Measurements from ENCODE around the gene PDGFRB.

- no peak for TF ChIP-seq POLR2A (IDR thresholded peaks at IDR 0.05; ENCODE audit: low read length)
- no peak for TF ChIP-seq MAX (IDR thresholded peaks at IDR 0.05)
- no peak for TF ChIP-seq CTCF (IDR thresholded peaks at IDR 0.05)
- no peak for TF ChIP-seq HOXA7 (CRISPR knock-in tag; IDR thresholded peaks at IDR 0.05)
- no peak for TF ChIP-seq FOSB (CRISPR knock-in tag; IDR thresholded peaks at IDR 0.05)
Measured at GRCh38 chr5:150162142-150162513, 6.5 kb upstream of the PDGFRB start.

Data from A549 (cell line).